PC-9 (cell line): ENCODE data around the gene MYBPHL. TPM values are rescaled to one million over a fixed set of nuclear protein-coding genes. Genes with fewer than 3 reads are reported as not detected.

Experiments used
- BruUV-seq: library from RNA; stranded (reverse); fragments of 400-500 nt; replicated peaks from 2 replicates; lab custom pipeline; 2021; lab: Mats Ljungman, UMichigan
- CTCF ChIA-PET: fragments of 300-600 bp; sonication (Branson Sonifier 250); formaldehyde crosslinking; loops from one replicate; lab custom pipeline; 2022; ENCODE audit warnings: antibody characterized with exemption; lab: Charles Lee
- POLR2A ChIA-PET: fragments of 300-600 bp; sonication (Branson Sonifier 250); formaldehyde crosslinking; loops from one replicate; lab custom pipeline; 2022; ENCODE audit warnings: antibody characterized with exemption; ENCODE audit not compliant: unreplicated experiment; lab: Charles Lee
- DNase-seq, 2 experiments: peaks; one replicate each; pipeline versions ENCODE4 v3.0.0 to v3.0.0-alpha.2; 2015 to 2022; ENCODE audit warnings: mixed read lengths in 1 of 2
- H2AFZ ChIP-seq: fragments of 200-600 bp; sonication (generic); 2 replicates; pipeline ENCODE4 v1.8.1; 2017; ENCODE audit warnings: antibody characterized with exemption
- H3F3A ChIP-seq: fragments of 200-600 bp; sonication (generic); 2 replicates; pipeline ENCODE4 v1.8.1; 2017; ENCODE audit warnings: antibody characterized with exemption, mild to moderate bottlenecking, low read depth; ENCODE audit not compliant: insufficient read depth
- H3K27ac ChIP-seq: fragments of 200-600 bp; sonication (generic); 2 replicates; pipeline ENCODE4 v1.6.1; 2016; ENCODE audit warnings: mixed run types
- H3K27me3 ChIP-seq: fragments of 200-600 bp; sonication (generic); 2 replicates; pipeline ENCODE4 v1.6.1; 2016; ENCODE audit warnings: low read depth, mixed run types; ENCODE audit not compliant: insufficient read depth
- H3K36me3 ChIP-seq: fragments of 200-600 bp; sonication (generic); 2 replicates; pipeline ENCODE4 v1.6.1; 2016; ENCODE audit warnings: low read depth, mixed run types
- H3K4me1 ChIP-seq: fragments of 200-600 bp; sonication (generic); replicated peaks from 2 replicates; pipeline ENCODE4 v1.6.1; 2016; ENCODE audit warnings: mixed run types; ENCODE audit not compliant: insufficient read depth
- H3K4me2 ChIP-seq: fragments of 200-600 bp; sonication (generic); 2 replicates; pipeline ENCODE4 v1.6.1; 2017; ENCODE audit warnings: mixed run types
- H3K4me3 ChIP-seq: fragments of 200-600 bp; sonication (generic); 2 replicates; pipeline ENCODE4 v1.6.1; 2016; ENCODE audit warnings: mixed run types
- H3K79me2 ChIP-seq: fragments of 200-600 bp; sonication (generic); 2 replicates; pipeline ENCODE4 v1.6.1; 2017; ENCODE audit warnings: low read depth, mixed run types
- H3K9me2 ChIP-seq: fragments of 200-600 bp; sonication (generic); 2 replicates; pipeline ENCODE4 v1.8.1; 2017; ENCODE audit warnings: mild to moderate bottlenecking; ENCODE audit not compliant: insufficient read depth
- H3K9me3 ChIP-seq: fragments of 200-600 bp; sonication (generic); 2 replicates; pipeline ENCODE4 v1.8.1; 2016; ENCODE audit warnings: low read depth; ENCODE audit not compliant: insufficient read depth
- H4K20me1 ChIP-seq: fragments of 200-600 bp; sonication (generic); 2 replicates; pipeline ENCODE4 v1.8.1; 2017; ENCODE audit not compliant: insufficient read depth
- CTCF ChIP-seq: fragments of 200-600 bp; sonication (generic); conservative IDR thresholded peaks from 2 replicates; pipeline ENCODE4 v1.6.1; 2017; ENCODE audit warnings: mixed run types, antibody characterized with exemption, mild to moderate bottlenecking, moderate library complexity
- EZH2 ChIP-seq: fragments of 200-600 bp; sonication (generic); IDR thresholded peaks from 2 replicates; pipeline ENCODE4 v1.8.0; 2017; ENCODE audit warnings: antibody characterized with exemption, low read depth
- intact Hi-C: fragments of 100-400 bp; cut with micrococcal nuclease; formaldehyde crosslinking; loops from one replicate; pipeline ENCODE4 v1.10.0; 2022; ENCODE audit not compliant: unreplicated experiment
- total RNA-seq: library from RNA; stranded (reverse); gene quantifications from 2 replicates; pipeline ENCODE4 v1.2.3, GENCODE V29; 2021

The MYBPHL gene
- total RNA-seq, 1 experiment from 2014 or later, result not detected

DNA sequence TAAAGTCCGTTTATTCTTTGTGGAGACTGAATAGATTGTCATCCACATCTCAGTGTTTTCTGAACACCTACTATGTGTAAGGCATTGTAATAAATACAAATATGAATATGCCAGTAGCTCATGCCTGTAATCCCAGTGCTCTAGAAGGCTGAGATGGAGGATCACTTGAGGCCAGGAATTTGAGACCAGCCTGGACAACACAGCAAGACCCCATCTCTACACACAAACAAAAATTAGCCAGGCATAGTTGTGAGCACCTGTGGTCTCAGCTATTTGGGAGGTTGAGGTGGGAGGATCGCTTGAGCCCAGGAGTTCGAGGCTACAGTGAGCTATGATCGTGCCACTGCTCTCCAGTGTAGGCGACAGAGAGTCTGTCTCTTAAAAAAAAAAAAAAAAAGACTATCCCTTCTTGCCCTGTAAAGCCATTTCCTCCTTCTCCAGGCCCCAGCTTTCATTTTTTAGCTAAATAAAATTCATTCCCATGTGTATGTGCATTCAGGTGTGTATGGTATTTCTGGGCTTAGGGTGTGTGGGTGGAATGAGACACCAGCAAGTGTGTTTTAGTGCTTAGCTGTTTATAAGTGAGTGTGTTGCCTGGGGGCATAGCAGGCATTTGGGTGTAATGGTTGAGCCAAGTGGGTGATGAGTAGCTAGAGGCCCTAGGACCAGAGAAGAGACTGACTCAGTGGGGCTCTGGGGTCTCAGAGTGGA lies 49.7 kb downstream of the MYBPHL start:
- Histone ChIP-seq H3K36me3 (no peaks in the 10 kb centered on the region), H3F3A (peaks cover 15% of the 10 kb centered on the region), H3K27me3 (no peaks in the 10 kb centered on the region), H4K20me1 (no peaks in the 10 kb centered on the region), H3K4me2 (peak overlapping the region; percentile 32), H3K27ac (peak overlapping the region; percentile 5; the same call in 1 of the 2 replicates), H2AFZ (no peak overlapping the region), H3K9me2 (no peaks in the 10 kb centered on the region), H3K9me3 (no peaks in the 10 kb centered on the region), H3K4me1 (peaks cover 38% of the 10 kb centered on the region), H3K4me3 (no peak overlapping the region), H3K79me2 (no peaks in the 10 kb centered on the region)
- CTCF ChIA-PET, result interaction anchor here (0.5 to 0.7 kb wide), 3 partner anchors 9 to 1478 kb away, joined by 3 to 5 read pairs (median 3); no protein-coding TSS in a partner anchor
- no peak for TF ChIP-seq CTCF
- TF ChIP-seq EZH2, result no peak
- POLR2A ChIA-PET, result interaction anchor here (0.6 kb wide), 2 partner anchors 8 to 383 kb away, joined by 3 read pairs; partner anchors contain the start of gene CELSR2
- DNase-seq, result peak; percentile 36 to 91
- BruUV-seq, result no TSS peak
- intact Hi-C loops, result no loop called here

- intact Hi-C loops, result no loop called here
- POLR2A ChIA-PET, result no interaction called here
- H3K27ac ChIP-seq, result no peak overlapping the region
Observed at GRCh38 chr1:109256085-109256484, 50.7 kb downstream of the MYBPHL start.

DNA sequence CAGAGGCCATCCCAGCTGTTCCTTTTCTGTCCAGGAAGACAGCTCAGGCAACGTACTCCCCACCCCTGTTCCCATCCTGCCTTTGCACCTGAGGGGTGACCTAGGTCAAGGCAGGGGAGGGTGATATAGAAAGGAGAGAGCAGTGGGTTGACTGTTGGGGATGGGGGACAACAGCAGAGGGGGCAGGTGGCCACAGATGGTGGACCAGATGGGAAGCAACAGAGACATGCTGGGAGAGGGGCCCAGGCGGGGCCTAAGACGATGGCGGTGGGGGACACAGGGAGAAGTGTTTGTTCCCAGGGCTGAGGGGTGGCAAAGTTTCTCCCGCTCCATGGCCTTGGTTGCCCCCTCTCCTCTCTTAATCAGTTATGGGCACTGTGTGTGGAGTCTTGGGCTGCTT lies 51.1 kb downstream of the MYBPHL start:
- DNase-seq, result no peak
- H3K4me2 ChIP-seq, result no peak overlapping the region
- H3K4me3 ChIP-seq, result no peak overlapping the region
- no peaks in the 10 kb centered on the region for H3K36me3 ChIP-seq
- no peak overlapping the region for H3K27ac ChIP-seq
- H3K4me1 ChIP-seq, result peaks cover 38% of the 10 kb centered on the region
- no peaks in the 10 kb centered on the region for H4K20me1 ChIP-seq
- intact Hi-C loops, result no loop called here
- no peaks in the 10 kb centered on the region for H3K27me3 ChIP-seq
- no TSS peak for BruUV-seq
- TF ChIP-seq EZH2 (no peak), CTCF (no peak)
- H3K9me3 ChIP-seq, result no peaks in the 10 kb centered on the region
- no peaks in the 10 kb centered on the region for H3K79me2 ChIP-seq
- H3F3A ChIP-seq, result peaks cover 15% of the 10 kb centered on the region
- ChIA-PET POLR2A (no interaction called here), CTCF (no interaction called here)
- H3K9me2 ChIP-seq, result no peaks in the 10 kb centered on the region
- H2AFZ ChIP-seq, result no peak overlapping the region

More at GRCh38 chr1:109256085-109256484, 50.7 kb downstream of the MYBPHL start:
- Histone ChIP-seq H3K4me2 (no peak overlapping the region), H3K36me3 (no peaks in the 10 kb centered on the region), H3K9me2 (no peaks in the 10 kb centered on the region), H3K4me3 (no peak overlapping the region), H2AFZ (no peak overlapping the region), H3K79me2 (no peaks in the 10 kb centered on the region), H3F3A (peaks cover 15% of the 10 kb centered on the region), H3K9me3 (no peaks in the 10 kb centered on the region), H4K20me1 (no peaks in the 10 kb centered on the region), H3K4me1 (peaks cover 38% of the 10 kb centered on the region), H3K27me3 (no peaks in the 10 kb centered on the region)
- DNase-seq, result no peak
- TF ChIP-seq EZH2, result no peak
- no peak for TF ChIP-seq CTCF
- CTCF ChIA-PET, result no interaction called here
- no TSS peak for BruUV-seq
